GM04504 (cell line): ENCODE data around the gene XYLT2.
"Not testable (repeated sequence)": the region's sequence is repeated elsewhere in the genome, so short reads cannot be mapped to it uniquely, and the experiment has no call there.

Source experiments
- DNase-seq: peaks from one replicate; pipeline ENCODE4 v3.0.0-alpha.2; 2012; ENCODE audit warnings: low read depth

The XYLT2 gene

DNA sequence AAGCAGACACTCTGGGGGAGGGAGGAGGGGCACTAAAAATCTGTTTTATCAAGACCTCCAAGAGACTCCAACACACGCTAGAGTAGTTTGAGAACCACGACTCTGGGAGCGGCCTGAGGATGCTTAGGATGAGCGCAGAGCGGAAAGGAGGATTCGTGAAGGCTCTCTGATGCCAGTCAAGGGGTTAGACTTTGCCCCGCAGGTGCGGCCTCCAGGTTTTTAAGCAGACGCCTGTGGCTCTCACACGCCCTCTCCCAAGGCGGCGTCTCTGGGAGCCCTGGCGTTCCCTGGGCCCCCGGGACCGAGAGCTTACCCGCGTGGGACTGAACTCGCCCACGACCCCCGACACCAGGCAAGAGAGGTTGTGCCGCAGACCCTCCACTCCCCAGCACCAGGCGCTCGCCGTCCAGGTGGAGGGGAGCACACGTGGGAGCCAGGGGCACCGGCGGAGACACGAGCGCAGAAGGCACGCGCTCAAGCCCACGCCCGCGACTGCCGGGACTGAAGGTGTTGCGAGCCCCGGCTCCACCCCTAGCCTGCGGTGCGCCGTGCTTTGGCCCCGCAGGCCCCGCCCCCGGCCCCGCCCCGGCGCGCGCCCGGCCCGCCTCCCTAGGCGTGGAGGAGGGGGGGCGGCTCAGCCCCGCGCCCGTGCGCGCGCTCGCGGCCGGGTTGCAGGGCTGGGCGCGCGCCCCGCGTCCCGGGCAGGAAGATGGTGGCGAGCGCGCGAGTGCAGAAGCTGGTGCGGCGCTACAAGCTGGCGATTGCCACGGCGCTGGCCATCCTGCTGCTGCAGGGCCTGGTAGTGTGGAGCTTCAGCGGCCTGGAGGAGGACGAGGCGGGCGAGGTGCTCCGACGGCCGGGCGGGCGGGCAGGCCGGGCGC, at the start of gene XYLT2:
Gene XYLT2, plus strand, starts transcription at position 695 of the 881 bp plus-strand sequence. Its CDS starts 15 bp downstream, at position 710.
- DNase-seq = peak; percentile 65

DNA sequence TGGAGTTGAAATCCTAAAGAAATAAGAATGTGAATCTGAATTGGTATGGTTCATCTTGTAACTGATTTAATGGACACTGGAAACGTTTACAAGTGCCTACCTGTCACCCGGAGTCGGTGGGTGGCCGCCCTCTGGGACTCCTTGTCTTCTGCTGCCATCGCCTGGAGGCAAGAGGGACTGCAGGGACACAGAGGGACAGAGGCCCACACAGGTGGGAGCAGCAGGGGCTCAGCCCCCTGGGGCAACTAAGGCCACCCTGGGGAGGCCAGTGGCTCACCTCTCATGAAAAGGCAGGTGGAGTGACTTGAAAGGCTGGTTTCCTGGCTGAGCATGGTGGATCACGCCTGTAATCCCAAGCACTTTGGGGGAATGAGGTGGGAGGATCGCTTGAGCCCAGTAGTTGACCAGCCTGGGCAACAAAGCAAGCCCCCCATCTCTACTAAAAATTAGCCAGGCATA, 48.5 kb upstream of the XYLT2 start:
- no peak for DNase-seq

DNA sequence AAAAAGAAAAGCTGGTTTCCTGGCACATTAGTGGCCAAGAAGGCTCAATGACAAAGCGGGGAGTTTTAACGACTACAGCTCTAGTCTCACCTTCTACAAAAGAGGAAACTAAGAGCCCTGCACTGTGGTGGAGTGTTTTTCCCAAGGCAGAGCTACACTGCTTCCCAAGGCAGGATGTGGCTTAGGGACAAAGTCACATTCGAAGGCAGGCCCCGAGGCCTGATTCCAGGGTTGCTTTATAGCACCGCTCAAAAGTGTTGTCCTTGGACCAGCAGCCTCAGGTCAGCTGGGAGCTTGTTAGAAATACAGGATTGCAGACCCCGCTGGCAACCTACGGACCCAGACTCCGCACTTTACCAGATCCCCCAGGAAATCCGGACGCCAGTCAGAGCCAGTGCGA, 47.9 kb upstream of the XYLT2 start:
- DNase-seq = no peak

DNA sequence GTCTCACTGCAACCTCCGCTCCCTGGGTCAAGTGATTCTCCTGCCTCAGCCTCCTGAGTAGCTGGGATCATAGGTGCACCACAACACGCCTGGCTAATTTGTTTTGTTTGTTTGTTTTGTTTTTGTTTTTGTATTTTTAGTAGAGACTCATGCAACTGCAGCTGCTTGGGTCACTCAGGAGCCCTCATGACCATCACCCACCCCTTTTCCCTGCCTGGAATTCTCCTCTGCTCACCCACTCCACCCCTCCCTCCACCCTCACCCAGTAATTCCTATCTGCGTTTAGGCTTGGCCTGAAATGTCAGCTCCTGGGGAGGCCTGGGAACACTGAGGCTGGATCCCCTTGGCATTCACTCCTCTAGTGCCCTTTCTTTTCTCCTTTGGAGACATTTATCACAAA, 46.1 kb upstream of the XYLT2 start:
- DNase-seq = no peak

DNA sequence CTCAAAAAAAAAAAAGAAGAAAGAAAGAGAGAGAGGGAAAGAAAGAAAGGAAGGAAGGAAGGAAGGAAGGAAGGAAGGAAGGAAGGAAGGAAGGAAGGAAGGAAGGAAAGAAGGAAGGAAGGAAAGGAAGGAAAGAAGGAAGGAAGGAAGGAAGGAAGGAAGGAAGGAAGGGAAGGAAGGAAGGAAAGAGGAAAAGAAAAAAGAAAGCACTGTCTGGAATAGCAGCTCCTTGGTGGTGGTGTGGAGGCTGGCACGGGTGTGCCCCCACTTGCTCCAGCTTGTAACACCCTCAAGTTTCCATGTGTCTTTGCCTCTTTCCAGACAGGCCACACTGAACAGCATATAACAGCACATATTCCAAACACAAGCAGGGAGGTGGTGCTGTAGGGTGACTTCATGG, 45.1 kb upstream of the XYLT2 start:
- not testable (repeated sequence) for DNase-seq

DNA sequence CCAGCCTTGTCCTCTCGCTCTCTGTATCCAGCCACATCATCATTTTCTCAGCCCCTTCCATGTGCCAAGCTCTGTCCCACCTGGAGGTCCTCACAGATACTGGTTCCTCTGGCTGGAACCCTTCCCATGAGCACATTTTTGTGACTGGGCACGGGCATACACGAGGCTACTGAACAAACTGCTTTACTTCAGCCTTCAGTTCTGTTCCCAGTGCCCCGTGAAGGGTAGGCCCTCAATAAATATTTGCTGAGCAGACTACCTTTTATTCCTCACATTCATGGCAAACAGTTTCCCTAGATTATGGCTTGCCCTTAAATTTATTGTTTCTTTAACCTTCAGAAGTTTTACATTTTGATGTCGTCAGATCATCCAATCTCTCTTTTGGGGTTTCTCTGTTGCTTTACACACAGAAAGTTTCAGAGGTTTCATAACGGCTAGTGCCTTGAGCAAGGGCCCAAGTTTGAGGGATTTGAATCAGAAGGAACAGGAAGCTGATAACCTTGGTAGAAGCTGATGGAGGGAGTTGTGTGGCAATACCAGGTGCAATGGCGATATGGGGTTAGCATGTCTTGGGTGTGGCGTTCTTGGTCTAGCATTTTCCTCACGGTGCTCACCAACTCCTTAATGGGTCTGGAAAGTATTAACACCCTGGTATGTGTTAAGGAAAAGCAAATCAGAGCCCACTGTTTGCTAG, 43.9 kb upstream of the XYLT2 start:
- no peak for DNase-seq

DNA sequence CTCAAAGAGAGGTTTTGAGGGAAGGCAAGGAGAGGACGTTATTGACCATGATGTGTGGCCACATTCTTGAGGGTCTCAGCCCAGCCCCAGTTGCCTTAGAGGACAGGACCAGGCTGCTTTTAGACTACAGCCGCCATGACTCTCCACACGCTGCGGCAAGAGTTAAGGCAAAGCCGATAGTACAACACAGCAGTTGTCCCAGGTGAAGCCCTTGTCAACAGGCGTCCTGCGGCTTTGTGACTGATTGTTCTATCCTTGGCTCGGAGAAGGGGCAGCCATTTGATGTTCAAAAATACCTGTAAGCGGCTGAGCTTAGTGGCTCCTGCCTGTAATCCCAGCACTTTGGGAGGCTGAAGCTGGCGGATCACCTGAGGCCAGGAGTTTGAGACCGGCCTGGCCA, 42.9 kb upstream of the XYLT2 start:
- DNase-seq = no peak

DNA sequence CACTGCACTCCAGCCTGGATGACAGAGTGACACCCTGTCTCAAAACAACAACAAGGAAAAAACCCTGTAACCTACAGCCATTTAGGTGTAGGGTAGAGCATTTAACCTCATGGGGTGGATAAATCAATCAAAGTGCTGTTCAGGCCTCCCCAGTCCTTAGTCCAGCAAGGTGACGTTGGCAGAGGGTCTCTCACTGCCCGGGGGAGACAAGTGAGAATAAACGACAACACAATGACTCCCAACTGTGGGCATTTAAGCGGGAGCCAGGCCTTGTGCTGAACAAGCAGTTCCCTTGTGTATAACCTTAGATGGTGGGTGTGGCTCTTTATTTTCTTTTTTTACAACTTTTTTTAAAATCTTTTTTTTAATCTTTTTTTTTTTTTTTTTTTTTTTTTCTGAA, 42.3 kb upstream of the XYLT2 start:
- no peak for DNase-seq

DNA sequence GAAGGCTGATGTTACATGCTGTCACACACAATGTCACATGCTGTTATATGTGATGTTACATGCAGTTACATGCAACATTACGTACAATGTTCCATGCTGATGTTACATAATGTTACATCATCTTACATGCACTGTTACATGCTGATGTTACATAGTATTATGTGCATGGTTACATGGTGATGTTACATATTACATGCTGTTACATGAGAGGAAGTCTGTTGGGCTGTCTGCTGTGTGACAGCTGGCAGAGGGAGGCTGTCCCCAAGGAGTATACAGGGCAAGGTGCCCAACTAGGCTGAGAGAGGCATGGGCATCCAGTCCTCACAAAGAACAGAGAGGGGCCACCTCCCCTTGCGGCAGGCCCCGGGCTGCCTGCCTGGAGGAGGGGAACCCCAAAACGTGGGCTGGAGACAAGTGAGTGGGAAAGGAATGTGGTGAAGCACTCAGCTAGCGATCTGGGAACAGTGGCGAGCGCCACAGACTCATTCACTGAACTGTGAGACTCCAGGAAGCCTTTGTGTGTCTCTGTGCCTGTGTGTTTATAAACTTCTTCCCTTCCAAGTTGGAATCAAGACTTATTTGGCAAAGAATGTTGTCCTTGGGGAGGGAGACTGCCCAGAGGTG, 41.0 kb upstream of the XYLT2 start:
- no peak for DNase-seq

DNA sequence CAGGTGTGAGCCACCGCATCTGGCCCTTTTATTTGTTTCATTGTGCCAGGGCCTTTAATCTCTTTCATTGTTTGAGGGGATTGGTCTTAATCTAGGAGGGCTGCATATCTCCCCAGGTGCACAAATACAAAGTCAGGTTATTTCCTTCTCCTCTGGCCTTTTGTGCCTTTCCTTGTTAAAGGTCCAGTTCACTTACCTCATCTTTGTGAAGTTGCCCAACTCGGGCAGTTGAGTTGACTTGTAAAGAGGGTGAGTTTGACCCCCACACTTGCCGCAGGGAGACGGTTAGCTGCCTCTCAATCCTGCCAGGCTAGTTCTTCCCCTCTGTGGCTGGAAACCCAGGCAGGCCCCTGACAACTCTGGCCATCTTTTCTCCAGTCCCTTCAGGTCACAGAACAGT, 38.3 kb upstream of the XYLT2 start:
- DNase-seq = no peak

DNA sequence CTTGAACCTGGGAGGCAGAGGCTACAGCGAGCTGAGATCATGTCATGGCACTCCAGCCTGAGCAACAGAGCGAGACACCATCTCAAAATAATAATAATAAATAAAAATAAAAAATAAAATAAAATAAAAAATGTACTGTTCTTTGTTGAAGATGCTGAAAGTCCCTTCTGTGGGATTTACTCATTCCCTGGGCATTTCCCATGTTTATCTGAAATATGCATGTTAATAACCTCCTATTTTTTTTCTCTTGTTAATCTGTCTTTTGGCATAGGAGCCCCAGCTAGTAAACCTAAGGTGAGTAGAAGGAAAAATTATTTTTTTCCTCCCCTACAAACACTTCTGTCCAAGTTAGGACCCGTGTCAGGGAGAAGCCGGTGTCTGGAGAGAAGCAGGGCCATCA, 37.3 kb upstream of the XYLT2 start:
- no peak for DNase-seq

DNA sequence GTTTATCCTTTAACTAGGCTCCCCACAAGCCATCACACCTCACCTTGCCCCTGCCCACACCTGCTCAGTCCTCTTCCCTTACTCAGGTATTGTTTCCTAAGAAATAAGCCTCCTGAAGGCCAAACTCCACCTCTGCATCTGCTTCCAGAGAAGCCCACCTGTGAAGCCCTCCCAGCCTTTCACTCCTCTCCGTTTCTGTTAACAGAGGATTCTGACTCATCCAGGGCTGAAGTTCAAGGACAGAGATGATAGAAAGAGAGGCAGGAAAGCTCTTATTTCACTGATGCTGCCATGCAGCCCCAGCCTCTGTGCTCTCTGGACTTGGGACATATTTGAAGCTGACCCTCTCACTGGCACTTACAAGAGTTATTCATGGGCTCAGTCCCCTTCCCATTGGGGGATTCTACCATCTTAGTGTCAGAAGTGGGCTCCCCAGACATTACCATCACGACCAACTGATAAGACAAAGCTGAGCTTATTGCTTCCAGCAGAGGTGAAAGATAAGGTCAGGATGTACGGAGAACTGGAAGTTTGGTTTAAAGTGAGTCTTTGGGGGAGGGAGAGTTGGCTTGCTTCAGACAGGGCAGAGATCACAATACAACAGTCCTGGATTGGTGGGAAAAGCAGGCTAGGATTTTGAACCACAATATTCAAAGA, 35.3 kb upstream of the XYLT2 start:
- no peak for DNase-seq

DNA sequence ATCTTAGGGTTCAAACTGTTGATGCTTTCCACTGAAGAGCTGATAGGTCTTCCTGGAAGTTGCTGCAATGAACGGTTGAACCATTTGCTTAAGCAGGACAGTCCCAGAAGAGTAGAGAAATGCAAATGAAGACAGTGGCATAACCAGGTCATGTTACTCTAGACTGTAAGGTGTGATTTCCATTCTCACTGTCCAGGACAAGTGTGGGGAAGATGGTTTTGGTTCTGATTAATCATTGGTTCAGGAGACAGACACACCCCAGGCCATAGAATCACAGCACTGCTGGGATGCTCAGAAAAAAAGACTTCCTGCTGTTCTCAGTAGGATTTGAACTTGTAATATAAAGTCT, 34.8 kb upstream of the XYLT2 start:
- DNase-seq = no peak

DNA sequence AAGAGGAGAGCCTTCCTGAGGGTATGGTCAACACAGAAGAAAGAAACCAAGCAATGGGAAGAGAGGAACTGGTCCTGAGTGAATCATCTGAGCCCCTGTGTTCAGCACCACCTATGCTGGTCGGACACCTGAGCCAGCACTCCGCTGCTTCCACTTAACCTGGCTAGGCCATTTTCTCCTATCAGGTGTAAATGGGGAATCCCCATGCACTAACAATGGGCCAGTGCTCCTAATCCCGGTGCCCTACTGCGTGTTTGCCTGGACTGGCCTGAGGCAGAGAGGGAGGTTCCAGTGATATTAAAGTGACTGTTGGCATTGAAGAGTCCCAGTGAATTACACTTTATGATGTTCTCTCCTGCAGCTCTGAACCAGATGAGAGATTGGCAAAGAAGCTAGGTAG, 34.4 kb upstream of the XYLT2 start:
- no peak for DNase-seq

DNA sequence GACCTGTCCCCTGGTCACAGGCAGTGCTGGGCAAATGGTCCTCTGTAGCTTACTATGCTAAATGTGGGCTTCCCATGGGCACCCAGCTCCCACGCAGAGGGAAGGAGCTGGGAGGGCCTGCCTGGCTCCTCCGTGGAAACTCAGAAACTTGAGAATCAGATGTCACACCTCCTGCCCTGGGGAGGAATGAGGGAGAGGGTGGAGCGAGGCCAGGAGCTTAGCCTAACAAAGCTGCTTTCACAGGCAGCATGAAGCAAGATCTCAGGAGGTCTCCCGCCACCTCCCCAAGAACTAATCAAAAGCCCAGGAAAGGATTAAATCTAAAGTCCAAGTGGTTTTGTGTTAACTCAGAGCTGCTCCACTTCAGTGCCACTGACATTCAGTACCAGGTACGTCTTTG, 33.6 kb upstream of the XYLT2 start:
- DNase-seq = no peak

DNA sequence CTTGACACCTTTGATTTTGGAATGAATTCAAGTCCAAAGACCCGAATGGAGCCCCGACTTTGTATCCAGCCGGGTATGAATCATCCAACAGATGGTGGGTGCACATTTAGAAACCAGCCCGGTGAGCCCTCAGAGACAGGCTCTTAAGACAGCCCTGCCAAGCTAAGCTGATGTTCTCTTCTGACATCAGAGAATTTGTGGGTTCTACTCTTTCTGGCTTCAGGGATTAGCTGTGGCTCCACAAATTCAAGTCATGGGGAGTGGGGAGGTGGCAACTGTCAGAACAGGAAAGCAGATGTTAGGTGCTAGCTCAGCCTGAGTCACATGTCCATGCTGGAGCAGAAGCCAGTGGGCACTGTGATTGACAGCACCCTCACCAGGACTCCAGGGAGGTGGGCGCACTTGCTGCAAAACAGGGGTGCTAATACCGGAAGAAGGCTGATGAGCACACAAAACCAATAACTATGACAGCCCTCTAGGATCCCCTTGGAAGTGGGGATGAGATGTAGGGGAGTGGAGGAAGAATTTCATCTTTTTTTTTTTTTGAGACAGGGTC, 31.4 kb upstream of the XYLT2 start:
- no peak for DNase-seq

DNA sequence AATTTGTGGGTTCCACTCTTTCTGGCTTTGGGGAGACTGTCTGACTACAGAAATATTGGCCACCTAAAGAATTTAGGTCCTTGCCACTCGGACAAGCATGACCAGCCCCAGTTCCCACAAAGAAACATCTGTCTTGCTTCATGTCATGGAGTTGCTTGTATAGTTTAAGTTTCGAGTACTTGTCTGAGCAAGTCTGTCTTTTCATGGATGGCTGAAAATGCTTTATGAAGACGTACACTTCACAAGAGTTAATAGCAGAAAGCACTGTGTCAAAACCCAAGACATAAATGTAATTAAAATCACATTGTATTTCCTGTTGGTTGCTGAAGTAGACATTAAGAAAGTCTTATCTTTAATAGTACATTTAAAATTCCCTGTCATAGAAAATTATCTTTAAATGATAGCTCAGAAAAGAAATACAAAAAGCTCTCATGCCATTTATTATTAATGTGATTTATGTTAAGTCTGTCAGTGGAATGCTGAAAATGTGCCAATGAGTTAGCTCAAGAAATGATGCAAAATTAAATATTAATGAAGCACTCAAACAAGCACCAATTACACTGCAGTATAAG, 29.8 kb upstream of the XYLT2 start:
- no peak for DNase-seq

DNA sequence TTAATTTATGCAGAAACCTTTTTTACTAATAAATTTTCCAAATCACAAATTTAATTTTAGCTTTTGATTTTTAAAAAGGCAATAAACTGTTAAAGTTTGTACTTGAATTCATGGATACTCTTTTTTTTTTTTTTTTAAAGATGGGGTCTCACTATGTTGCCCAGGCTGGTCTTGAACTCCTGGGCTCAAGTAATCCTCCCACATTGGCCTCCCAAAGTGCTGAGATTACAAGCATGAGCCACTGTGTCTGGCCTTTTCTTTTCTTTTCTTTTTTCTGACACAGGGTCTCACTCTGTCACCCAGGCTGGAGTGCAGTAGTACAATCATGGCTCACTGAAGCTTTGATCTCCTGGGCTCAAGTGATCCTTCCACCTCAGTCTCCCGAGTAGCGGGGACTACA, 29.3 kb upstream of the XYLT2 start:
- not testable (repeated sequence) for DNase-seq

DNA sequence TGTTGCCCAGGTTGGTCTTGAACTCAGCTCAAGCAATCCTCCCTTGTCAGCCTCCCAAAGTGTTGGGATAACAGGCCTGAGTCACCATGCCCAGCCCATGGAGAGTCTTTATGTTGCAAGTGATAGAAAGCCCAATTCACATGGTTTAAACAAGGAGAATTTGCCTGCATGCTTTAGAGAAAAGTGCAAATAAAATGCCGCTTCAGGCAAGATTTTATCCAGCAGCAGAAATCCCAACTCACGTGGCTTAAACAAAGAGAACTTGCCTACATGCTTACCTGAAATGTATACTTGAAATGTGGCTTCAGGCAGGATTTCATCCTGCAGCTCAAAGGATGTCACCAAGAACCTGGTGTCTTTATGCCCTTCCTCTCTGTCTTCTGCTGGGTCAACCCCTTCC, 28.8 kb upstream of the XYLT2 start:
- DNase-seq = no peak

DNA sequence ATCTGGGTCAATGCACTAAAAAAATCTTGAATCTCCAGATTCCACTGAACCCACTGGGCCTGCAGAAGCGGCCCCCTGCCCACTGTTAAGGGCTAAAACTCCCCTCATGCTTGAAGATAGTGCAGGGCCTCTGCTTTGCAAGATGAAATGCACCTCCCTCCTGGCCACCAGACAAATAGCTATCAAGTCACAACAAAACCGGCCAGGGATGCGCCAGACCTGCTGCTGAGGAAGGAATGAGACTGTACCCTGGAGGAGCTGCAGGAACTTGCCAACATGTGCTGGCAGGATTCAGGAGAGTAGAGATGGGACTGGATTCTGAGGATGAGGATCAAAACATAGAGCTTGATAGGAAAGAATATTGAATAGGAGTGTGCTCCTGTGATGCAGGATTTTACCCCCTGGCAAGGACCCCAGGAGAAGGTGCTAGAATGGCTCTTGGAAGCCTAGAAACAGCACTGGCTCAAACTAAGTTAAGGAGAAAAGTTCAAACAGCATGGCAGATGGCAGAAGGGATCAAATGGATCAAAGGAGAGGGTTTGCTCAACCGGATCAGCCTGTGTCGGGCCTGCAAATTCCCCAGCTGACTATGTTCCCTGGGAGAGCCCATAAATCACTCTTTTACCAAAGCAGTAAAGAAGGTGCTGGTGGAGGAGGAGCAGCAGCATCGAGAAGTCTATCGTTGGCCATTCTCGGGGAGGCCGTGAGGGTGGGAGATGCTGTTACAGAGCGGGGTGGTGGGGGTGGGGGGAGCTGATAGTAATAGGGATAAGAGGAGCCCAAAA, 27.2 kb upstream of the XYLT2 start:
- no peak for DNase-seq
